DOHH2 (cell line): ENCODE results near the gene FBXO42.

ENCODE experiments used
- H3F3A ChIP-seq: fragments of 200-600 bp; sonication (generic), shearing (Covaris generic); 2 replicates; pipeline ENCODE4 v1.6.0; 2016; ENCODE audit warnings: antibody characterized with exemption, mild to moderate bottlenecking; ENCODE audit not compliant: control insufficient read depth, insufficient read depth
- H3K27ac ChIP-seq: fragments of 200-600 bp; sonication (generic); 2 replicates; pipeline ENCODE4 v1.5.1; 2014; ENCODE audit warnings: low read depth, mild to moderate bottlenecking, low read length, moderate library complexity
- H3K27me3 ChIP-seq: fragments of 200-600 bp; sonication (generic); 2 replicates; pipeline ENCODE4 v1.6.1; 2014; ENCODE audit warnings: mild to moderate bottlenecking, low read length, mixed read lengths; ENCODE audit not compliant: control insufficient read depth
- H3K36me3 ChIP-seq: fragments of 200-600 bp; sonication (generic); 2 replicates; pipeline ENCODE4 v1.6.1; 2014; ENCODE audit warnings: mild to moderate bottlenecking, low read length, moderate library complexity, mixed read lengths; ENCODE audit not compliant: control insufficient read depth
- H3K4me1 ChIP-seq: fragments of 200-600 bp; sonication (generic); 2 replicates; pipeline ENCODE4 v1.6.1; 2014; ENCODE audit warnings: mild to moderate bottlenecking, low read length, mixed read lengths; ENCODE audit not compliant: control insufficient read depth
- H3K4me2 ChIP-seq: fragments of 200-600 bp; sonication (generic); 2 replicates; pipeline ENCODE4 v1.6.0; 2014; ENCODE audit warnings: mild to moderate bottlenecking, low read length, moderate library complexity
- H3K4me3 ChIP-seq: fragments of 200-600 bp; sonication (generic); 2 replicates; pipeline ENCODE4 v1.5.1; 2014; ENCODE audit warnings: mild to moderate bottlenecking, low read length, mixed read lengths
- H3K79me2 ChIP-seq: fragments of 200-600 bp; sonication (generic); 2 replicates; pipeline ENCODE4 v1.6.1; 2014; ENCODE audit warnings: mild to moderate bottlenecking, low read length, mixed read lengths; ENCODE audit not compliant: control insufficient read depth
- H3K9me2 ChIP-seq: fragments of 200-600 bp; sonication (generic); replicated peaks from 2 replicates; pipeline ENCODE4 v1.6.1; 2014; ENCODE audit warnings: mild to moderate bottlenecking, low read length, mixed read lengths; ENCODE audit not compliant: control insufficient read depth
- H3K9me3 ChIP-seq: fragments of 200-600 bp; sonication (generic); 2 replicates; pipeline ENCODE4 v1.6.1; 2014; ENCODE audit warnings: antibody characterized with exemption, low read length, mixed read lengths; ENCODE audit not compliant: control insufficient read depth, insufficient read depth
- H4K20me1 ChIP-seq: fragments of 200-600 bp; sonication (generic); 2 replicates; pipeline ENCODE4 v1.6.0; 2014; ENCODE audit warnings: low read depth, mild to moderate bottlenecking, antibody characterized with exemption, low read length, moderate library complexity; ENCODE audit not compliant: control insufficient read depth, insufficient read depth
- EZH2phosphoT487 ChIP-seq: fragments of 200-600 bp; sonication (generic); IDR thresholded peaks from 2 replicates; pipeline ENCODE4 v1.6.1; 2017; ENCODE audit warnings: borderline replicate concordance, mild to moderate bottlenecking, antibody characterized with exemption, low read length, moderate library complexity, mixed read lengths
- TF ChIP-seq, protein P1 (sequence below): fragments of 200-600 bp; sonication (generic); IDR thresholded peaks from one replicate; pipeline ENCODE4 v1.5.1; 2014; ENCODE audit warnings: antibody characterized with exemption, mild to moderate bottlenecking, low read depth, low read length; ENCODE audit not compliant: poor library complexity, severe bottlenecking

FBXO42 gene

DNA sequence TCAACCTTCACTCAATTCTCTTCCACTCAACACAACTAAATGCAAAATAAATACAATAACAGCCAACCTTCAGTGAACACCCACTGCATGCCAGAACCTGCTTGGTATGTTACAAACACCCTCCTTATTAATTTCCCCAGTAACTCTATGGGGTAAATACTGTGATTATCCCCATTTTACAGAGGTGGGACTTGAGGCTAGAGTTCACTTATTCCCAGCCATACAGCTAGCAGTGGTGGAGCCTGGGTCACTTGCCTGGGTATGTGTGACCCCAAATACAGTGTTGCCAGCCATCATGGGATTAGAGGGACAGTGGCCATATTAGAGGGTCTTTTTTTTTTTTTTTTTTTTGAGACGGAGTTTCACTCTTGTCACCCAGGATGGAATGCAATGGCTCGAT, 116.9 kb downstream of the FBXO42 start:
- no peak overlapping the region for H3K4me2 ChIP-seq
- peaks cover 16% of the 10 kb centered on the region for H3K4me1 ChIP-seq
- no peak overlapping the region for H3K4me3 ChIP-seq
- no peaks in the 10 kb centered on the region for H3K9me2 ChIP-seq
- peaks cover 5% of the 10 kb centered on the region; the same call in 1 of the 2 replicates for H3F3A ChIP-seq
- H3K79me2 ChIP-seq, result no peaks in the 10 kb centered on the region
- no peaks in the 10 kb centered on the region for H3K9me3 ChIP-seq
- H3K36me3 ChIP-seq, result no peaks in the 10 kb centered on the region
- H3K27ac ChIP-seq, result no peak overlapping the region
- TF ChIP-seq EZH2phosphoT487, result no peak
- TF ChIP-seq, protein P1, sequence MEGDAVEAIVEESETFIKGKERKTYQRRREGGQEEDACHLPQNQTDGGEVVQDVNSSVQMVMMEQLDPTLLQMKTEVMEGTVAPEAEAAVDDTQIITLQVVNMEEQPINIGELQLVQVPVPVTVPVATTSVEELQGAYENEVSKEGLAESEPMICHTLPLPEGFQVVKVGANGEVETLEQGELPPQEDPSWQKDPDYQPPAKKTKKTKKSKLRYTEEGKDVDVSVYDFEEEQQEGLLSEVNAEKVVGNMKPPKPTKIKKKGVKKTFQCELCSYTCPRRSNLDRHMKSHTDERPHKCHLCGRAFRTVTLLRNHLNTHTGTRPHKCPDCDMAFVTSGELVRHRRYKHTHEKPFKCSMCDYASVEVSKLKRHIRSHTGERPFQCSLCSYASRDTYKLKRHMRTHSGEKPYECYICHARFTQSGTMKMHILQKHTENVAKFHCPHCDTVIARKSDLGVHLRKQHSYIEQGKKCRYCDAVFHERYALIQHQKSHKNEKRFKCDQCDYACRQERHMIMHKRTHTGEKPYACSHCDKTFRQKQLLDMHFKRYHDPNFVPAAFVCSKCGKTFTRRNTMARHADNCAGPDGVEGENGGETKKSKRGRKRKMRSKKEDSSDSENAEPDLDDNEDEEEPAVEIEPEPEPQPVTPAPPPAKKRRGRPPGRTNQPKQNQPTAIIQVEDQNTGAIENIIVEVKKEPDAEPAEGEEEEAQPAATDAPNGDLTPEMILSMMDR, result no peak
- H3K27me3 ChIP-seq, result no peaks in the 10 kb centered on the region
- H4K20me1 ChIP-seq, result no peaks in the 10 kb centered on the region

DNA sequence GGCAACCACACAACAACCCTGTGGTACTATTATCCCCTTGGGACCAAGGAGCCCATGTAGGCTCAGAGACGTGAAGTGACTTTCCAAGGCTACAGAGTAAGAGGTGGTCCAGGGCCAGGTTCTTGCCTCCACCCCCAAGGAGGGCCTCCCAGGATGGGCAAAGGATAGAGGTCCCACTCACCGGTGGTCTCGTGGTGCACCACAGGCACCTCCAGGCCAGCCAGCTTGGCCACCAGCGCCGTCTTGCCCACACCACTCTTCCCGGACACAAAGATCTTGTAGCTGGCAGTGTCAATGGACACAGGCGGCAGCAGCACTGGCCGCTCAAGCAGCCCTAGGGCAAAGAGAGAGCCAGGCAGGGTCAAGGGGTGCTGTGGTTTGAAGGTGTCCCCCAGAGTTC, 118.8 kb downstream of the FBXO42 start:
- Histone ChIP-seq H3K27me3 (no peaks in the 10 kb centered on the region), H3K9me3 (no peaks in the 10 kb centered on the region), H3K79me2 (no peaks in the 10 kb centered on the region), H3K36me3 (no peaks in the 10 kb centered on the region), H3K4me2 (no peak overlapping the region), H3K9me2 (no peaks in the 10 kb centered on the region), H3K27ac (no peak overlapping the region), H3F3A (peaks cover 5% of the 10 kb centered on the region; the same call in 1 of the 2 replicates), H3K4me1 (peaks cover 16% of the 10 kb centered on the region), H4K20me1 (no peaks in the 10 kb centered on the region), H3K4me3 (no peak overlapping the region)
- TF ChIP-seq, protein P1, result no peak
- TF ChIP-seq EZH2phosphoT487, result no peak

DNA sequence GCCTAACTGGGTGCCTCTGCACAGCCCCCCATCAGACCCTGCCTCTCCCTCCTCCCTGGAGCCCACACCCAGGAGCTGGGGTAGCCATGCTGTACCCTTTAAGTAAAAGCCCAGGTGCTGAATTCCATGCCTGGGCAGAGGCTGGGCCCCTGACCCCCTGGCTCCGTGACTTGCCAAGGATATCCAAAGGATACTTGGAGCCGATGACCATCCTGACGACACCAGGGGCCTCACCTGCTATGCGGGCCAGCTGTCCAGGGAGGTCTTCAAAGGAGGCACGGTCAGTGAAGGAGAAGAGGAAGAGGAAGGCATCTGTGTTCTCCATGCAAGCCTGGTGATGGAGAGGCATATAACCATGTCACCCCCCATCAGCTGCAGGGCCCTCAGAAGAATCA, 120.0 kb downstream of the FBXO42 start:
- no peak overlapping the region for H3K27ac ChIP-seq

More for the DNA sequence above, 120.0 kb downstream of the FBXO42 start:
- Histone ChIP-seq H3K79me2 (no peaks in the 10 kb centered on the region), H3K27me3 (no peaks in the 10 kb centered on the region), H3F3A (peaks cover 5% of the 10 kb centered on the region; the same call in 1 of the 2 replicates), H4K20me1 (no peaks in the 10 kb centered on the region), H3K36me3 (no peaks in the 10 kb centered on the region), H3K4me3 (no peak overlapping the region), H3K4me2 (no peak overlapping the region), H3K9me2 (no peaks in the 10 kb centered on the region), H3K9me3 (no peaks in the 10 kb centered on the region), H3K4me1 (peaks cover 9% of the 10 kb centered on the region)
- no peak for TF ChIP-seq EZH2phosphoT487
- TF ChIP-seq, protein P1, result no peak
